Fibroblast of skin of right quadriceps (primary cell): ENCODE results near the gene ALKBH3.

ENCODE experiments used
- DNase-seq: peaks from one replicate; pipeline ENCODE4 v3.0.0-alpha.2; 2013

The ALKBH3 gene

GRCh38 chr11:43895601-43896000 lies 15.0 kb downstream of the ALKBH3 start:
- no peak for DNase-seq

DNA sequence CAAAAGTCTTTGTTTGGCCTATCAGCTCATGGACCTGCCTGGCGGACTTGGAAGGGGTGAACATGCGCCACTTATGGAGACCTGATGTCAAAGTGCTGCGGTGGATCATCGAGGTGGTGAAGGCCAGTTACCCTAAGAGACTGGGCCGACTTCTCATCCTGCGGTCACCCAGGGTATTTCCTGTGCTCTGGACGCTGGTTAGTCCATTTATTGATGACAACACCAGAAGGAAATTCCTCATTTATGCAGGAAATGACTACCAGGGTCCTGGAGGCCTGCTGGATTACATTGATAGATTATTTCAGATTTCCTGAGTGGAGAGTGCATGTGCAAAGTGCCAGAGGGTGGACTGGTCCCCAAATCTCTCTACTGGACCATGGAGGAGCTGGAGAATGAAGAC lies 17.9 kb downstream of the ALKBH3 start:
- DNase-seq = no peak

DNA sequence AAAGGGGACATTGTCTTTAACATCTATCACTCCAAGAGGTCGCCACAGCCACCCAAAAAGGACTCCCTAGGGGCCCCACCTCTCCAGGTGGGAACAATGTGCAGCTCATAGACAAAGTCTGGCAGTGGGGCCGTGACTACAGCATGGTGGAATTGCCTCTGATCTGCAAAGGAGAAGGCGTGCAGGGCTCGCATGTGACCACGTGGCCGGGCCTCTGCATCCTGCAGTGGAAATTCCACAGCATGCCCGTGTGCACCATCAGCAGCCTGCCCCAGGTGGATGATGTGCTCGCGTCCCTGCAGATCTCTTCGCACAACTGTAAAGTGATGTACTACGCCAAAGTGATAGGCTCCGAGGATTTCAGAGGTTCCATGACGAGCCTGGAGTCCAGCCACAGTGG lies 18.5 kb downstream of the ALKBH3 start:
- DNase-seq = no peak

GRCh38 chr11:43901551-43901950 lies 20.9 kb downstream of the ALKBH3 start:
- no peak for DNase-seq

GRCh38 chr11:43903078-43903477 lies 22.4 kb downstream of the ALKBH3 start:
- DNase-seq = no peak

DNA sequence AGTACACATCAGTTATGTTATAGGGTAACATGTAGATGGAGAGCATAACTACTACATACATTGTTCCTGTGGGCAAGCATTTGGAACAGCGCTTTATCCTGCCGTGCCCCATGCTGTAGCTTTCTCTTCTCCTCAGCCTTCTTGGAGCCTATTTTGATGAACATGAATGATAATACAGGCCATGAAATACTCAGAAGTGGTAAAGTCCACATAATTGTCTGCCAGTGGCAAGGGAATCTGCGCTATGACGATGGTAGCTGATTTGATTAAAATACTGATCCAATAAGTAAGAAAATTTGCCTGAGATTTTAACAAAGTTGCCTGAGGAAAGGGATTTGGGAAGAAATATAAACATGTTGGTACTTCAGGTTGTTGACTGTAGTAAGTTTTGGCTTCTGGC lies 23.3 kb downstream of the ALKBH3 start:
- DNase-seq = no peak

DNA sequence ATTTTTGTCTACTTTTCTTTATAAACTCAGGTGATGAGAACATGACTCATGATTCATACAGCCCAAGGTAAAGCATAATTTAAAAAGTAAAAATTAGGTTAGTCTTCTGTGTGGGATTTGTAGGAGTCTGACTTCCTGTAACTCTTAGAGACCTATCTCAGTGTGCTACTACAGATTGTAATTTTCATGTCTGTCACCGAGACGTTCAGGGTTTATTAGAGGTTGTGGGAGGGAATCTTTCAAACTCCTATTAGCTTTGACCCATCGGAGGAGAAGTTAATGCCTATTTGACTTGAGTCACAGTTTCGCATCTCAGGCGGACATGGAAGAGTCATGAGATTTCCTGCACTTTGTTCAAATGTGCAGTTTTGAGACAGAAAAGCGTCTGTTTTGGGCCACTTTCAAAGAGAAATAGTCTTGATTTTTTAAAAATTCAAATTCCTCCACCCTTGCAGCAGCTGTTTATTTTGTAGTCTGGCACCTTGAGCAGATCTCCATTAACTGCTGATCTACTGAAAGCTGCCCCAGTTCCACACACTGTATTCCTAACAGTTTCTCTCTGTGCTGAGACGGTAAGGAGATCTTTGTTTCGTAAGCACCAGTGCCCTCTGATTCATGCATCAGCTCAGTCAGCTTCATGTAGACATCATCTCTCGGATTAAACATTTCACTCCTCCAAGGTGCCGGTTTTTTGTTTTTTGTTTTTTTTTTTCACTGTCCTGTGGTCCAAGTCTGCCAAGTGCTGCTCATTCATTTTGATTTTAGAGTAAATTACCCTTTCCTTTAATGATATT lies 24.3 kb downstream of the ALKBH3 start:
- no peak for DNase-seq

- no peak for DNase-seq
Observed at GRCh38 chr11:43905813-43906241, 25.2 kb downstream of the ALKBH3 start.

DNA sequence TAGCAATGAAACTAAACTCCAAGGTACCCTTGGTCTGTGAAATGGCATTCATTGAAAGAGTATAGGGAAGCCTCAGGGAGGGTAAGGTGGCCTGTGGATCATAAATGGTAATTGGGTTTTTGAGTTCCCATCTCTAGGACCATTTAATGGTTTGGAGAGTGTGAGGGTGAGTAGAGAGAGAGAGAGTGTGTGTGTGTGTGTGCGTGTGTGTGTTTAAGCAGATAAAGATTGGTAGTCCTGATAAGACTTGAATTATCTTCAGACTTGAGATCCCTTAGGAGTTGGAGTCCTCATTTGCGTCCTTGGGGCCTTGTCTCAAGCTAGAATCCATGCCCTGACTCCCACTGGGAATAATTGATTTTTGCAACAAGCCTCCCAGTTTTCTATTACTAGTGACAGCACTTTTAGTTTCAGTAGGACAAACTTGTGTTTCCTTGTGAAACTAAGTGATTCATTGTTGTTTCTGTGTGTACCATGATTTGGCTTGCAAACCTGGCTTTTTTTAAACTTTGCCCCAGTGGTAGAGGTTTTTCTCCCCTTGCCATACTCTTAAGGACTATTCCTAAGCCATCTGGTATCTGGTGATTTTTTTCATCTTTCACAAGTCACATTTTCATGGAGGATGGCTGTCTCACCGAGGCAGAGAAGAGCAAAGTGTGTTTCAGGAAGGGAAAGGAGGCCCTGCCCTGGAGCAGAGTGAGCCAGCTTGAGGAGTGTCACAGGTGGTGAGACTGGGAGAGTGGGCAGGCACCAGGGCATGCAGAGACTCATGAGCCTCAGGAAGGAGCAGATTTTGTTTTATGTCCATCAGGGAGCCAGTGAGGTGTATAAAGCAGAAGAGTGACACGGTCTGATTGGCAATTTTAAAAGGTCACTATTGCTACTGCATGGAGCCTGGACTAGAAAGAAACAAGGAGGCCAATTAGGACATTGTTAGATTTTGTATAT lies 26.7 kb downstream of the ALKBH3 start:
- DNase-seq = no peak

DNA sequence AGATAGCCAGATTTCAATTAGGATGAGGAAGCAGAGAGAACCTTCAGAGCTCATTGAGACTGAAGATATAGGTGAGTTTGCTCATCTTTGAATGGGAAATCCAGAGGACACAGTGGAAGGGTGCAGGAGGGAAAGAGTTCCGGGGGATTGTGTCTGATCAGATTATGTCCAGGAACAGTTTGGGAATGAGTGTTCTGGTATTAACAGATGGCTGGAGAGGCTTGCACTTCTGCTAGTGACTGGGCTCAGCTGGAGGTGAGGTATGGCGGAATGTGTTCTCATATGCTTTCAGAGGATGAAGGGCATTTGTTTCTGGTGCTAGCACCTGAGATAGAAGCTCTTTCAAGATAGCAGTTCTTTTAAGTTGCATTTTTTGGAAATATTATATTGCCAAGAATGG lies 27.6 kb downstream of the ALKBH3 start:
- no peak for DNase-seq

DNA sequence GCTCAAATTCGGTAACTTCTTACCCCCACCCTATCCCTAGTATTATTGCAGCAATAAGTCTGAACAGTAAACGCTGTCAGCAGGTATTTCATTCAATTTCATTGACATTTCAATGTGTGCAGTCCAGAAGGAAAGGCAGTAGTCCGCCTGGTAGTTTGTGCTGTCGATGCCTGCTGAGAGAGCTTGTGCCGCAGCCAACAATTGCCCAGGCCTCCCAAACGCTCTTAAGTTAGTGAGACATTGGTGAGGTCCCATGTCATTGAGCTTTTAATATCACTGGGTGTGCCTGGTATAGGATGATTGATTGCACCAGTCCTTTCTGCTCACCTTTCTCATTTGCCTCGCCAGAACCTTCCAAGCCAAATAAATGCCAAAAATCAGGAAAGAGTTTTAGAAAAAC lies 28.1 kb downstream of the ALKBH3 start:
- DNase-seq = no peak

DNA sequence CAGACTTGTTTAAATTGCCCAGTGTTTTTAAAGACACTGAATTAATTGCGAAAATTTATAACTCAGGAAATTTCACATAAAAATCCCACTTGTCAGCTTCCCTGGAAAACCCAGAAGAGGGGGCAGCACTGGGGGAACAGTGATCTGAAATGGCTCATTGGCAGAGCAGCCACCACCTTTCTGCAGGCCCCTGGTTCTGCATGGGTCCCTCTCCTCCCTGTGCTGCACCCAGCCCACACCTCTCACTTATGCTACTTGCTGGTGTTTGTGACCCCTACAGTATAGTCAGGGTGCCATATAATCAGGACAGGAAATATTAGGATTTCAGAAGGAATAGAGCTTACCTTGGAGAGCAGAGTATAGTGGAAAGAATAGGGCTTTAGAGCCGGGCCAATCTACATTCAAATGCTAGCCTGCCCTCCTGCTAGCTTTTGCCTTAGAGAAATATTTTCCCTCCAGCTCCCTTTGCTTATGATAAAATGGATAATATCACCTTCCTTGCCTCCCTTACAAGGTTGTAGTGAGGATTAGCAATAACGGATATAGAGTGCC lies 33.3 kb downstream of the ALKBH3 start:
- no peak for DNase-seq

- DNase-seq = no peak
Observed at GRCh38 chr11:43914466-43914865, 33.8 kb downstream of the ALKBH3 start.

DNA sequence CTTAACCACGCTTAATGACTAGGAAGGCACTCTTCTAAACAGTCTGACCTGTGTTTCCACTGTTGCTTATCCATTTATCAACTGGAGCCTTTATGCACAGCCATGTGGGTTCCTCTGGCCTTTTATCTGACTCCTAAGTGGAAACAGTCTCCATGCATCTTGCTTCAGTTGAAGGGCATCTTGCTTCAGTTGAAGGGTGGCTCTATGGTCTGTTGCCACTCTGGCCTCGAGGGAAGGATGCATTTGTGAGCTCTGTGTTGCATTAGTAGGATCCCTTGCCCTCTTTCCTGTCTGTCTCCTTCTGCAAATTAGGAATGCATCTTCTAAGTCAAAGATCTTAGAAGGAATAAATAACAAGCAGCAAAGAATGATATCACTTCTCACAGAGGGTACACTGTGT lies 36.0 kb downstream of the ALKBH3 start:
- no peak for DNase-seq

DNA sequence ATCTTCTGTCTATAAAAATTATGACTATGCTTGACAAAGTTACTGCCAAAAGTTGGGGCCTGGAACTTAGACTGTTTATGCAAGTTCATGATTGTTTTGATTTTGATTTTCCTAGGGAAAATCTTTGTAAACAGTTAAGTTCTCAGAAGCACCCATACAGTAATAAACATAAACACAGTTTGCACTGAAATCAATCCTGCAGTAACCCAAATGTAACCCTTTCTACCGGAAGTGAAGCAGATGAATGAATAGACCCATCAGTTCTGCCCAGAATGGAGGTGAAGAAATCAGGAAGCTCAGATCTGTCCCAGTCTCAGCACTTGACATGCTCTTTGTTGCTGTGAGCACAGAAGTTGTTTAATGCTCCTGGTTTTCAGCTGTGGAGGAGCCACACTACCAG lies 37.2 kb downstream of the ALKBH3 start:
- DNase-seq = no peak

DNA sequence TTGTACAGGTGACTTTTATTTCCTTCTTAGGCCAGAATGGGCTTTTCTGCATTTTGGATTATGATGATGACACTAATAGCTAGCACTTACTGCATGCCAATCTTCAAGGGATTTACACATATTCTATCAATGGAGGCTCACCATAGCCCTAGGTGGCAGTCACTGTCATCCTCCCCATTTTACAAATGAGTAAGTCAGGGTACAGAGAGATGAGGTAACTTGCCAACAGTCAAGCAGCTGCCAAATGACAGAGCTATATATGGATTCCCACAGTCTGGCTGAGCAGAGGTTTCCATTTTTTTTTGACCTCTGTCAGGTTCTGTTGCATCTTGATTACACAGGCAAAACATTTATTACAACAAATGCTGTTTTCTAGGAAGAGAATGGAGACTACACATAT lies 38.0 kb downstream of the ALKBH3 start:
- no peak for DNase-seq

DNA sequence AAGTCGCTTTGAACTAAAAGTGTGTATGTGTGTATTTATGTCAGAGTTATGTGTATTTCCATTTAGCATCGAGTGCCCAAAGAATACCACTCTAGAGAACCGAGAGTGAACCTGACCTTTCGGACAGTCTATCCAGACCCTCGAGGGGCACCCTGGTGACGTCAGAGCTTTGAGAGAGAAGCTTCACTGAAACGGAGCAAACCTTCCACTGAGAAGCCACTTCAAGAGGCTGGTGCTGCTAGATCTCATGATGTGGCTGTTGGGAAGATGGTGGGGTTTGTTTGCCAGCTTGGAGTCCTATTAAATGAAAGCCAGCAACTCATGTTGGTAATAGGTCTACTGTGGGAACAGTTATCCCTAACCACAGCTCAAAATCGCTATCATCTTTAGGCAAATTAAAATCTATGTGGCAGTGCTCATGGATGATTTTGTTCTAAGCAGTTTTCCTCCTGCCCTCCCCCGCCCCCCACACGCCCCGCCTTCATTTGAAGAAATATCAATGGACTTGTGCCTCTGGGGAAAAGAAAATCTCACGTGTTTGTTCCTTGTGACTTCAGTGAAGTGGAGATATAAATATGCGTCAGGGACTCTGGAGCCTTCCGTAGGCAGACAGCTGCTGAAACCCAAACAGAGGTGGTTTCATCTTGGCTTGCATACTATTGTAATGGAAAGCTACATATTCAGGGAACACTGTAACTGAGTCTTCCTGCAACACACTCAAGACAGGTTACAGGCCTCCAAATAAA lies 39.4 kb downstream of the ALKBH3 start:
- no peak for DNase-seq

DNA sequence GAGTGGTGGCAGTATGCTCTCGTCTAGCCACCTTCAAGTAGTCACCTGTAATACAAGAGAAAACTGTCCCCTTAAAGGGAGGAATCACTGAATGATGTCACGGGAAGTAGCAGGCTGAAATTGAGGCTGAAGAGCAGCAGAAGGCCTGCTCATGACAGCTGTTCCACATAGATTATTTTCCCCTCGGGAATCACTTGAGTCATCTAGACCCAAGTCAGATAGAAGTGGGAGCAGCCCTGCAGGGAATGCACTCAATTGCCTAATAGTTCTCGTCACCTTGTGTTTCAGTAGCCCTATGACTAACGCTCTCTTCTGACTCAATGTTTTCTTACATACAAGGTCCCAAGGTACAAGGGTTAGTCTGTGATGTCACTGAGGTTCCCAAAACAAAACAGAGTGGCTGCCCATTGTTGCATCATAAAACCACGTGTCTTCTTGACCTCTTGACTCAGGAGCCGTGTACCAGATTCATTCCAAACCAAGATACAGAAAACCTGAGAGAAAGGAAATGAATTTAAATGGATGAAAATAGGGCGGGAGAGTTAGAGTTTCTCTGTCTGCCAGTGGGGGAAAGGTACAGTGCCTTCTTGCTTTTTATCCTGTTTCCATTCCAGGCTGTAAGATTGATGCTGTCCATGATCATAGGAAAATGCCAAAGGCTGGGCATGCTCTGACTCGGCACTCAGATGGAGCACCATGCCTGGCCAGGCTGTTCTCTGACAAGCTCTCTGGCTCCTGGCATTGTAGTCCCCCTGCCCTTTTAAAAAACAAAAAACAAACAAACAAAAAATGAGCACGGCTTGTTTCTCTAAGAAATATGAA lies 40.2 kb downstream of the ALKBH3 start:
- peak; percentile 99 for DNase-seq

- no peak for DNase-seq
Observed at GRCh38 chr11:43921561-43922294, 41.1 kb downstream of the ALKBH3 start.

GRCh38 chr11:43922295-43922648 lies 41.6 kb downstream of the ALKBH3 start:
- no peak for DNase-seq

GRCh38 chr11:43922744-43923405 lies 42.2 kb downstream of the ALKBH3 start:
- no peak for DNase-seq
